ENCODE measurements around the gene MRPL32.
"Not testable (repeated sequence)": the region's sequence is repeated elsewhere in the genome, so short reads cannot be mapped to it uniquely, and the experiment has no call there.

MRPL32 gene

GRCh38 chr7:42931834-42932651 is at the start of gene MRPL32, which contains the start of gene PSMA2:
MRPL32 (plus strand) TSS chr7:42932376; CDS start chr7:42932387, 11 bp downstream.
PSMA2 (minus strand) TSS chr7:42932174; CDS start chr7:42932158, 16 bp downstream.
- DNase-seq, result peak; percentile 66 to 98 (median 94)

GRCh38 chr7:42883950-42884349 is 48.2 kb upstream of the MRPL32 start:
- DNase-seq, result peak in 11 of 56 donors; percentile 4 to 43 (median 19)

- DNase-seq, result not testable (repeated sequence)
These were observed 47.0 kb upstream of the MRPL32 start for GRCh38 chr7:42885183-42885582.

DNA sequence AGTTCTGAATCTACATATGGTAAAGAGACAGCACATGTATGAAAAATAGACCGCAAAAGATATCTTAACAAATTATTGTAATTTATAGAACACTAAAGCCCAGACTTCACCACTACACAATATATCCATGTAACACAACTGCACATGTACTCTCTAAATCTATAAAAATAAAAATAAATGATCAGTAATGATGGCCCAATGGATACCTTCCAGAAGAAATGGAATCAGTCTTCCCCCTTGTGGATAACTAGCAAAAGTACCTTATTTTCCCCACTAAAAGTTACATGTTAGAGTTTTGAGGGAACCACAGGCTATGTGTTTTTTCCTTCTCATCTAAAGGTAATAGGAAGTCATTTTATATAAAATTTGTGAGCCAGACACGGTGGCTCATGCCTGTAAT is 46.0 kb upstream of the MRPL32 start:
- no peak for DNase-seq

GRCh38 chr7:42886893-42887505 is 45.2 kb upstream of the MRPL32 start:
- no peak for DNase-seq

DNA sequence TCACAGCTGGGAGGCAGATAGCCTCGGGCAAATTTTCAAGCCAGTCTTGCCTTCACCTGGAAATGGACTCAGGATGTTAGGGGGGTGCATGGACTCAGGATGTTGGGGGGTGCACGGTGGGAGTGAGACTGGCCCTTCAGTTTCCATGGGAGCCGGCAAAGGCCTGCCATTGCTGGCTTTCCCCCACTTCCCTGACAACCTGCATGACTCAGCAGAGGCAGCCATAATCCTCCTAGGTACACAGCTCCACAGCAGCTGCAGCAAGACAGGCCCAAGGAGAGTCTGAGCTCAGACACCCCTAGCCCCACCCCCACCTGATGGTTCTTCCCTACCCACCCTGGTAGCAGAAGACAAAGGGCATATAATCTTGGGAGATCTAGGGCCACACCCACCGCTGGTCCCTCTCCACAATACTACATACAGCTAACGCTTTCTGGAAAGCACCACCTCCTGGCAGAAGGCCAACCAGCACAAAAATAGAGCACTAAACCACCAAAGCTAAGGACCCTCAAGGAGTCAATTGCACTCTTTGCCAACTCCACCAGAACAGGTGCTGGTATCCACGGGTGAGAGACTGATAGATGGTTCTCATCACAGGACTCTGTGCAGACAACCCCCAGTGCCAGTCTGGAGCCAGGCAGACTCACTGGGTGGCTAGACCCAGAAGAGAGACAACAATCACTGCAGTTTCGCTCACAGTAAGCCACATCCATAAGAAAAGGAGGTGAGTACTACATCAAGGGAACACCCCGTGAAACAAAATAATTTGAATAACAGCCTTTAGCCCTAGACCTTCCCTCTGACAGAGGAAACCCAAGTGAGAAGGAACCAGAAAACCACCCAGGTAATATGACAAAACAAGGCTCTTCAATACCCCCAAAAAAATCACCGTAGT is 38.6 kb upstream of the MRPL32 start:
- no peak for DNase-seq

DNA sequence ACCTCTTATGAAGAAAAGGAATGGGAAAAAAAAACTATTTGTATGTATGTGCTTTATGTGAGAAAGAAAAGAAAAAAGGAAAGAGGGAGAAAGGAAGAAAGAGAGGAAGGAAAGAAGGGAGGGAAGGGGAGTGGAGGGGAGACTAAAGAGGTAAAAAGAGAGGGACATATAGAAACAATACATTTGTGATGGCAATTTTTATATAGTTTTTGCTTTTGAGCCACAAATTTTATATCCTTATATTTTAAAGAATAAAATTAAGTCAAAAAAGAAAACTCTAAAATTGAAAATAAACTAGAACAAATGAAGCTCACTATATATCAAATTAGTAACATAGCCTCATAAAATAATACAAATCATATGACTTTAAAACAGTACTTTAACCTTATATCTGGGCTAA is 31.3 kb upstream of the MRPL32 start:
- no peak for DNase-seq

DNA sequence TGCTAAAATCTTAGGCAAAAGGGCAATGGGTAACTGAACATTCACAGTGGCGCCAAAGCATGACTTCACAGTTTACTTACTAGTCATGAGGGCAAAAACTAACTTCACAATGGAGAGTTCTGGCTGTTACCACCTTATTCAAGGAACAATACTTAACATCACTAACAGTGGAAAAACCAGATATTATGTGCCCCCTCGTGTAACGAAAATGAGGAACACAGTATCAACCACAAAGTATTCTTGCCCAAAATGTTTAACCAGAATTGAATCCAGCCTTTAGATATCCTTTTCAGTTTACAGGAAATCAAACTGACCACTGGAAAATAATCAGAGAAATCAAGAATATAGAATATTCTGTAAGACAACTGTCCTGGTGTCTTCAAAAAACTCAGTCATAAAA is 29.8 kb upstream of the MRPL32 start:
- DNase-seq, result no peak

DNA sequence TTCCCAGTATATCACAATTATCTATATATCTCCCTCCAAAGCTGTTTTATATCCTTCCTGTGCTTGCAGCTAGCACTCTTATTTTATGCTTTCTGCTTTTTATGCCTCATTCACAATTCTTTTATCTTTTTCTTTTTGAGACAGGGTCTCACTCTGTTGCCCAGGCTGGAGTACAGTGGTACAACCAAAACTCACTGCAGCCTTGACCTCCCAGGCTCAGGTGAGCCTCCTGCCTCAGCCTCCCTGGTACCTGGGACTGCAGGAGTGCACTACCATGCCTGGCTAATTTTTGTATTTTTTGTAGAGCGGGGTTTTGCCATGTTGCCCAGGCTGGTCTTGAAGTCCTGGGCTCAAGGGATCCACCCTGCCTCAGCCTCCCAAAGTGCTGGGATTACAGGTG is 26.0 kb upstream of the MRPL32 start:
- no peak for DNase-seq

DNA sequence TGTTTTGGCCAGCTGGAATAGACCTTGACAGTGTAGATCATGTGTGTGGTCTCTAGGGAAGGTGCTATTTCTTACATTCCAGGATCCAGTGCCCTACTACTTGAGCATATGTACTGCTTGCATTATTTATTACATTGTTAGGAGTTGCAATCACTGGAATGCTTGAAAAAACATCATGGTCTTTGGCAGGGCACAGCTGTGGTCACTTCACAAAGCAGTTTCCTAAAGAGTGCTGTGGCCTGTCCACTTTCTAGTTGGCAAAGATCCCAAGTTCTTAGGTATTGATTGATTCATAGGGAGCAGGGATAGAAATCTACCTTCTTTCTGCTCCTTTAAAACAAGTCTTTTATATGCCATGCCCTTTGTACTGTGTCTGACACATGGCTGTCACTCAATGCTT is 24.9 kb upstream of the MRPL32 start:
- no peak for DNase-seq

DNA sequence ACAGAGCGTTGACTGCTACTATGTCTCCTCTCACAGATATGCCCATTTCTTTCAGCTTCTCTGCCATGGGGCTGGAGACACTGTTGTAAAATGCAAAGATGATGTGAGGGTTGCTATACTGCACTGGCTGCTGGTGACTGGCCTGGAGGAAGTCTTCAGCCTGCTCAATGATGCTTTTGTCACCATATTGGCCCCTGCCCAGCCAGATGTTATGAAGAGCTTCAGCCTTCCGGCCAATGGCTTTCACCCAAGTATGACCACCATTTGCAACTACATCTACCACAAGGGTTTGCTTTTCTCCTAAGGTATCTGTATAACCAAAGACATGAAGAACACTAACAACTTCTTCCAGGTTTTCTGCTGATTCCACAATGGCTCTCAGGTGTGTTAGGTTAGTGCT is 21.9 kb upstream of the MRPL32 start:
- peak in 29 of 56 donors; percentile 3 to 71 (median 27) for DNase-seq

GRCh38 chr7:42911454-42912447 is 20.4 kb upstream of the MRPL32 start, which contains the start of gene C7orf25:
C7orf25 (minus strand) TSS chr7:42912070; CDS start chr7:42910900, 1,170 bp downstream.
- DNase-seq, result peak; percentile 51 to 98 (median 94)

DNA sequence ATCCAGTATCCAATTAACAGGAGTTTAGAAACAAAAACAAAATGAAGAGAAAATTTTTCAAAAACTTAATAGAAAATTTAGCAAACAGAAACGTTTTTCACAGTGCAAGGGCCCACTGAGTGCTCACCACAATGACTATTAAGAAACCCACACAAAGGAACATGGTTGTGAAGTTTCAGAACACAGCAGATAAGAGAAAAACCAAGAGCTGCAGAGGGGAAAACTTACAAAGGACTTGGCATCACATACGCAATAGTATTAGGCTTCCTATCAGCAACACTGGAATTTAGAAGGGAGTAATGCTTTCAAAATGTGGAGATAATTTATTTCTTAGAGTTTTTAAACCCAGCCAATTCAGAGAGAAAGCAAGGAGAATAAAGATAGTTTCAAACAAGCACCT is 18.6 kb upstream of the MRPL32 start:
- no peak for DNase-seq

DNA sequence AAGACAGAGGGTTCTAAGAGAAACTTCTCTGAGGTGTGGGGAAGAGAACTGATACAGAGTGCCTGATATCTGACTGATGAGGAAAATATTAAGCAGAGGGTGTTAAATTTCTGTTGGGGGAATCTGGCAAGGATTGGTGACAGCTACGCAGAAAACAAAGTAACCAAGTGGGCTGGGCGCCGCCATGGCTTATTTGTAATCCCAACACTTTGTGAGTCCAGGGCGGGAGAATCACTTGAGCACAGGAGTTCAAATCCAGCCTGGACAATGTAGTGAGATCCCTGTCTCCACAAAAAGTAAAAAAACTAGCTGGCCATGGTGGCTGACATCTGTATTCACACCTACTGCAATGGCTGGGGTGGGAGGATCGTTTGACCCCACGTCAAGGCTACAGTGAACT is 18.2 kb upstream of the MRPL32 start:
- DNase-seq, result no peak

DNA sequence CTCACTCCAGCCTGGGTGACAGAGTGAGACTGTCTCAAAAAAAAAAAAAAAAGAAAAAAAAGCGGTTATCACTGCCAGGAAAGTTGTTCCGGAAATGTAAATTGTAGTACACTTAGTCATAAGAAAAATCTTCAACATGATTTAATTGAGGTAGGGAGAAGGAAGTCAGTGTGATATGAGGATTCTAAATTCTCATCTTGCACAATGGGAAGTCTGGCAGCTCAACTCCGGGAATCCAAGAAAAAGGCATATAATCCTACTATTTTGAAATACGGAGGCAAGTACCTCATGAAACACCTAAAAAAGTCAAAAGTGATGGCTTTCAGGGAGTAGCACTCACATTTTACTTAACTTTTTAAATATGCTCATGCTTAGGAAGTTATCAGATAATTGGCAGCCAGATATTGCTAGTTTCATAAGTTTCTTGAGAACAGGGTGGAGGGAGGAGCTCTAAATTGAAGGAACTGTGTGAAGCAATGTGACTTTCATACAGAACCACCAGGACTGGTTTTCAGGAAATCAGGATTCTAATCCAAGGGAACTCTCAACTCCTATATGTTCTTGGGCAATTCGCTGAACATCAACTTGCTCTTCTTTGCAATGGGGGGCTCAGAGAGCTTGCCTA is 17.6 kb upstream of the MRPL32 start:
- no peak for DNase-seq

DNA sequence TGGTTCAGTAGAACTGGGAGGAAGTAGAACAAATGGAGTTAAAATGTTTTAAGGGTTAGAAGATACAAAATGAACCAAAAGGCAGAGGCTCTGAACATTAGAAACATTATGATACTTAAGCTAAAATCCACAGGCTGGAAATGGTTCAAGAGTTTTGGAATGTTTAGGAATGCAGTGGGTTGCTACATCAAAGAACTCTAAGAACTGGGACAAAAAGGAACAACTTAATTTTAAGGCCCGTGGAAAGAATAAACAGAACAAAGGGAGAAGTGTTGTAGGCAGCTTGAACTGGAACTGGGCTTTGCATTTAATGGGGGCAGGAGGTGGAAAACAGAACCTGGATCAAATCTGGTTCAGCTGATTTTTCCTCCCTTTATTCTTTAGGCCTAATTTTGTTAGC is 16.8 kb upstream of the MRPL32 start:
- DNase-seq, result no peak

GRCh38 chr7:42922017-42922753 is 10.0 kb upstream of the MRPL32 start:
- DNase-seq, result no peak

DNA sequence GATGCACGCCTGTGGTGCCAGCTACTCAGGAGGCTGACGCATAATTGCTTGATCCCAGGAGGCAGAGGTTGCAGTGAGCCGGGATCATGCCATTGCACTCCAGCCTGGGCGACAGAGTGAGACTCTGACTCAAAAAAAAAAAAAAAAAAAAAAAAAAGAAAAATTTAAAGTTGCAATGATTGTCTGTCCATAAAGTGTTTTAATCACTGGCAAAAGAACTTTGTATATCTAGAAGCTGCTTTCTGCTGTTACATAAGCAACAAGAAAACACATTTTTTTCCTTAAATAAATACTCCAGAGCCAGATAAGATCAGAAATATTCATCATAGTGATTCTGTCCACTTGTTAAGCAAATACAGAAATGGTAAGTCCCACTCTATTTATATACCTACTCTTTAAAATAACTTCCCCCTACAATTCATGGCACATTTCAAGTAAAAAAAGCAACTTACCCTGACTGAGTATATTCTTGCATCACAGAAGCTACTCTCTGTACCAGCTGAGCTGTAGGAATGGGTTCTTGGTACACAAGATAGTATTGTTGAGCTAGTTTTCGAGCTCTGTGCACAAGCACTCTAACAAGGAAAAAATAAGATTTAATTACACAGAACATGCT is 7.8 kb upstream of the MRPL32 start:
- no peak for DNase-seq

- no peak for DNase-seq
These were observed 6.5 kb upstream of the MRPL32 start for GRCh38 chr7:42925630-42926029.
